DMS153 (cell line): ENCODE results near the gene BTBD9.

ENCODE experiments used
- DNase-seq: peaks from one replicate; lab custom pipeline; 2025; lab: John Stamatoyannopoulos, UW

The BTBD9 gene

GRCh38 chr6:38507173-38507572 is 132.6 kb downstream of the BTBD9 start:
- DNase-seq, result no peak

GRCh38 chr6:38505826-38506225 is 133.9 kb downstream of the BTBD9 start:
- DNase-seq, result no peak

GRCh38 chr6:38504996-38505395 is 134.7 kb downstream of the BTBD9 start:
- DNase-seq, result no peak

- DNase-seq, result no peak
Measured at GRCh38 chr6:38503960-38504682, 135.6 kb downstream of the BTBD9 start.

GRCh38 chr6:38503032-38503773 is 136.5 kb downstream of the BTBD9 start:
- no peak for DNase-seq

- DNase-seq, result no peak
Measured at GRCh38 chr6:38502423-38502822, 137.3 kb downstream of the BTBD9 start.

- DNase-seq, result peak; percentile 24
Measured at GRCh38 chr6:38501931-38502330, 137.8 kb downstream of the BTBD9 start.

- DNase-seq, result no peak
Measured at GRCh38 chr6:38499529-38500096, 140.1 kb downstream of the BTBD9 start.

- DNase-seq, result no peak
Measured at GRCh38 chr6:38498805-38499445, 140.8 kb downstream of the BTBD9 start.

- DNase-seq, result no peak
Measured at GRCh38 chr6:38498085-38498484, 141.6 kb downstream of the BTBD9 start.

- DNase-seq, result no peak
Measured at GRCh38 chr6:38497546-38497945, 142.2 kb downstream of the BTBD9 start.

GRCh38 chr6:38495922-38496635 is 143.7 kb downstream of the BTBD9 start:
- no peak for DNase-seq

GRCh38 chr6:38495518-38495917 is 144.2 kb downstream of the BTBD9 start:
- no peak for DNase-seq

GRCh38 chr6:38493931-38494547 is 145.7 kb downstream of the BTBD9 start:
- DNase-seq, result peak; percentile 56

- no peak for DNase-seq
Measured at GRCh38 chr6:38492031-38492430, 147.7 kb downstream of the BTBD9 start.

GRCh38 chr6:38489951-38490350 is 149.8 kb downstream of the BTBD9 start:
- no peak for DNase-seq

GRCh38 chr6:38487423-38487822 is 152.3 kb downstream of the BTBD9 start:
- no peak for DNase-seq

GRCh38 chr6:38485488-38485887 is 154.2 kb downstream of the BTBD9 start:
- DNase-seq, result no peak

- DNase-seq, result no peak
Measured at GRCh38 chr6:38484656-38485055, 155.1 kb downstream of the BTBD9 start.

GRCh38 chr6:38483526-38483925 is 156.2 kb downstream of the BTBD9 start:
- no peak for DNase-seq

GRCh38 chr6:38482466-38482865 is 157.3 kb downstream of the BTBD9 start:
- DNase-seq, result no peak

- DNase-seq, result no peak
Measured at GRCh38 chr6:38481851-38482250, 157.9 kb downstream of the BTBD9 start.
